NCI-H345 treated with DMSO at 0.1 percent for 48 hours (cell line): ENCODE data around the gene NCOA7.
A peak's percentile ranks its signal among the peaks of the same experiment; 100 is the strongest.
"Not testable (repeated sequence)": the region's sequence is repeated elsewhere in the genome, so short reads cannot be mapped to it uniquely, and the experiment has no call there.

Source experiments
- DNase-seq: peaks from one replicate; lab custom pipeline; 2025; ENCODE audit not compliant: unreplicated experiment; lab: John Stamatoyannopoulos, UW

NCOA7 gene

GRCh38 chr6:125753218-125753936, 37.4 kb upstream of the NCOA7 start:
- no peak for DNase-seq

- no peak for DNase-seq
Observed at GRCh38 chr6:125753937-125754259, 36.9 kb upstream of the NCOA7 start.

- DNase-seq, result no peak
Observed at GRCh38 chr6:125754566-125754965, 36.2 kb upstream of the NCOA7 start.

- DNase-seq, result no peak
Observed at GRCh38 chr6:125759184-125759902, 31.4 kb upstream of the NCOA7 start.

GRCh38 chr6:125759959-125760457, 30.8 kb upstream of the NCOA7 start:
- DNase-seq, result no peak

- DNase-seq, result no peak
Observed at GRCh38 chr6:125764121-125764671, 26.6 kb upstream of the NCOA7 start.

GRCh38 chr6:125765944-125766343, 24.8 kb upstream of the NCOA7 start:
- no peak for DNase-seq

GRCh38 chr6:125766641-125767040, 24.1 kb upstream of the NCOA7 start:
- no peak for DNase-seq

- no peak for DNase-seq
Observed at GRCh38 chr6:125769147-125769783, 21.5 kb upstream of the NCOA7 start.

- no peak for DNase-seq
Observed at GRCh38 chr6:125773387-125774341, 17.1 kb upstream of the NCOA7 start.

GRCh38 chr6:125776107-125776826, 14.5 kb upstream of the NCOA7 start:
- DNase-seq, result not testable (repeated sequence)

GRCh38 chr6:125779924-125780539, 10.7 kb upstream of the NCOA7 start:
- DNase-seq, result peak; percentile 93

- peak; percentile 82 for DNase-seq
Observed at GRCh38 chr6:125780540-125781313, 10.0 kb upstream of the NCOA7 start.

- peak; percentile 24 for DNase-seq
Observed at GRCh38 chr6:125781314-125781868, 9.4 kb upstream of the NCOA7 start.

- no peak for DNase-seq
Observed at GRCh38 chr6:125784365-125784764, 6.4 kb upstream of the NCOA7 start.

GRCh38 chr6:125787791-125788190, 3.0 kb upstream of the NCOA7 start:
- no peak for DNase-seq

- DNase-seq, result no peak
Observed at GRCh38 chr6:125789167-125789566, 1.6 kb upstream of the NCOA7 start.

GRCh38 chr6:125789576-125790357, 993 bp upstream of the NCOA7 start:
- DNase-seq, result peak; percentile 74
